Spleen (tissue), 11 donors: ENCODE measurements around the gene C9. TPM values are rescaled to one million over a fixed set of nuclear protein-coding genes. Genes with fewer than 3 reads are reported as not detected.

Experiments
- DNase-seq: peaks from one replicate; pipeline ENCODE4 v3.0.0-alpha.2; 2020
- H3K27ac ChIP-seq, 8 donors: fragments of 200-600 bp; sonication (generic) in 7 of 8; 1 replicate in 4 of 8; 2 replicates in 4 of 8; pipeline versions ENCODE4 v1.5.0 to v1.8.0; 2016 to 2021; ENCODE audit warnings: inconsistent platforms in 4 of 8, mild to moderate bottlenecking in 4 of 8, moderate library complexity in 1 of 8
- H3K27me3 ChIP-seq, 7 donors: fragments of 200-600 bp; sonication (generic) in 6 of 7; replicated peaks in 1 of 7; 1 replicate in 4 of 7; 2 replicates in 3 of 7; pipeline versions ENCODE4 v1.5.0 to v1.8.0; 2016 to 2021; ENCODE audit warnings: inconsistent platforms in 3 of 7, mild to moderate bottlenecking in 1 of 7
- H3K36me3 ChIP-seq, 6 donors: fragments of 200-600 bp; sonication (generic) in 5 of 6; 1 replicate in 4 of 6; 2 replicates in 2 of 6; pipeline versions ENCODE4 v1.5.0 to v1.8.0; 2016 to 2021; ENCODE audit warnings: inconsistent platforms in 2 of 6
- H3K4me1 ChIP-seq, 6 donors: fragments of 200-600 bp; sonication (generic) in 5 of 6; 1 replicate in 3 of 6; 2 replicates in 3 of 6; pipeline versions ENCODE4 v1.5.0 to v1.8.0; 2016 to 2021; ENCODE audit warnings: inconsistent platforms in 3 of 6
- H3K4me3 ChIP-seq, 8 donors: fragments of 200-600 bp; sonication (generic) in 7 of 8; 1 replicate in 4 of 8; 2 replicates in 4 of 8; pipeline versions ENCODE4 v1.5.0 to v1.8.0; 2016 to 2021; ENCODE audit warnings: inconsistent platforms in 4 of 8, mild to moderate bottlenecking in 4 of 8, moderate library complexity in 2 of 8
- H3K9me3 ChIP-seq, 8 donors: fragments of 200-600 bp; sonication (generic) in 7 of 8; 1 replicate in 4 of 8; 2 replicates in 4 of 8; pipeline versions ENCODE4 v1.5.0 to v1.8.0; 2016 to 2021; ENCODE audit warnings: inconsistent platforms in 4 of 8
- POLR2A ChIP-seq, 3 donors: fragments of 450-650 bp; IDR thresholded peaks; one replicate each; pipeline ENCODE4 v1.5.1; 2017; ENCODE audit warnings: antibody characterized with exemption in 3 of 3, mild to moderate bottlenecking in 1 of 3
- POLR2AphosphoS5 ChIP-seq, 3 donors: sonication (generic); formaldehyde crosslinking; IDR thresholded peaks; one replicate each; pipeline ENCODE4 v1.5.1; 2017; ENCODE audit warnings: antibody characterized with exemption in 3 of 3
- WGBS, 5 donors: extraction: QIAGEN DNeasy Blood & Tissue Kit in 3 of 5; methylation state at CpG; one replicate each; pipeline versions ENCODE4 v1.1.5 to v1.1.7; 2013 to 2018; 5-methylcytosine and 5-hydroxymethylcytosine counted together
- intact Hi-C: fragments of 100-400 bp; cut with DNase I; formaldehyde crosslinking; loops from one replicate; pipeline ENCODE4 v1.15.0; 2023; ENCODE audit warnings: low total_unique reads
- polyA plus RNA-seq, 3 donors: library from polyadenylated mRNA; stranded (reverse); fragments of 200-250 nt; gene quantifications; one replicate each; pipeline ENCODE4 v1.2.1, GENCODE V29; 2013
- total RNA-seq, 7 donors: library from RNA; depleted of rRNA in 3 of 7; stranded (reverse); fragments of >200 nt in 3 of 7; fragmentation: NEBNext Ultra II Directional in 4 of 7; extraction: Animal tissue kit (Norgen Biotek cat#: 25700) in 4 of 7; gene quantifications; one replicate each; pipeline versions ENCODE4 v1.1.0 to v1.2.1, GENCODE V29; 2016 to 2021
- TF ChIP-seq, protein P1 (sequence below), 11 experiments: fragments of 200-600 bp in 7 of 11; fragments of 450-650 bp in 4 of 11; sonication (generic) in 4 of 11; IDR thresholded peaks in 8 of 11; conservative IDR thresholded peaks in 3 of 11; 1 replicate in 7 of 11; 2 replicates in 4 of 11; pipeline versions ENCODE4 v1.4.0 to v1.8.0; 2016 to 2021; ENCODE audit warnings: antibody characterized with exemption in 11 of 11, inconsistent platforms in 4 of 11, mild to moderate bottlenecking in 1 of 11
- donor health status: healthy with polysubstance abuse.
- donor health status: DM: no; HTN: no; CAD: no; lungs with moderate emphysema.
- donor health status: DM: no; HTN: no; CAD: no.
- donor health status: Bipolar disorder and iron deficiency.
- donor health status: healthy.
- donor health status: DM: no; HTN: no; CAD: no.
- donor health status: DM: yes; HTN: yes; CAD: no.

The C9 gene
- total and polyA plus RNA-seq, 10 donors = 0.55 TPM; not detected in 9

GRCh38 chr5:39353717-39354399 is 10.4 kb downstream of the C9 start:
- peaks cover 0 to 32% (median 27%) of the 10 kb centered on the region in 8 donors for H3K9me3 ChIP-seq
- H3K4me1 ChIP-seq = no peaks in the 10 kb centered on the region
- no peak for DNase-seq
- no peaks in the 10 kb centered on the region for H3K36me3 ChIP-seq
- TF ChIP-seq POLR2AphosphoS5 (IDR thresholded peaks at IDR 0.05) (no peak), POLR2A (IDR thresholded peaks at IDR 0.05) (no peak)
- TF ChIP-seq, protein P1, sequence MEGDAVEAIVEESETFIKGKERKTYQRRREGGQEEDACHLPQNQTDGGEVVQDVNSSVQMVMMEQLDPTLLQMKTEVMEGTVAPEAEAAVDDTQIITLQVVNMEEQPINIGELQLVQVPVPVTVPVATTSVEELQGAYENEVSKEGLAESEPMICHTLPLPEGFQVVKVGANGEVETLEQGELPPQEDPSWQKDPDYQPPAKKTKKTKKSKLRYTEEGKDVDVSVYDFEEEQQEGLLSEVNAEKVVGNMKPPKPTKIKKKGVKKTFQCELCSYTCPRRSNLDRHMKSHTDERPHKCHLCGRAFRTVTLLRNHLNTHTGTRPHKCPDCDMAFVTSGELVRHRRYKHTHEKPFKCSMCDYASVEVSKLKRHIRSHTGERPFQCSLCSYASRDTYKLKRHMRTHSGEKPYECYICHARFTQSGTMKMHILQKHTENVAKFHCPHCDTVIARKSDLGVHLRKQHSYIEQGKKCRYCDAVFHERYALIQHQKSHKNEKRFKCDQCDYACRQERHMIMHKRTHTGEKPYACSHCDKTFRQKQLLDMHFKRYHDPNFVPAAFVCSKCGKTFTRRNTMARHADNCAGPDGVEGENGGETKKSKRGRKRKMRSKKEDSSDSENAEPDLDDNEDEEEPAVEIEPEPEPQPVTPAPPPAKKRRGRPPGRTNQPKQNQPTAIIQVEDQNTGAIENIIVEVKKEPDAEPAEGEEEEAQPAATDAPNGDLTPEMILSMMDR (IDR thresholded peaks at IDR 0.05 in 8 of 11, conservative IDR thresholded peaks at IDR 0.05 in 3 of 11) = no peak
- WGBS, 5 donors = 43 to 69% (median 52%) methylated on average over 1 of the region's 1 CpG
- intact Hi-C loops = no loop called here
- no peak overlapping the region for H3K27ac ChIP-seq
- no peak overlapping the region for H3K4me3 ChIP-seq
- H3K27me3 ChIP-seq = no peaks in the 10 kb centered on the region

DNA sequence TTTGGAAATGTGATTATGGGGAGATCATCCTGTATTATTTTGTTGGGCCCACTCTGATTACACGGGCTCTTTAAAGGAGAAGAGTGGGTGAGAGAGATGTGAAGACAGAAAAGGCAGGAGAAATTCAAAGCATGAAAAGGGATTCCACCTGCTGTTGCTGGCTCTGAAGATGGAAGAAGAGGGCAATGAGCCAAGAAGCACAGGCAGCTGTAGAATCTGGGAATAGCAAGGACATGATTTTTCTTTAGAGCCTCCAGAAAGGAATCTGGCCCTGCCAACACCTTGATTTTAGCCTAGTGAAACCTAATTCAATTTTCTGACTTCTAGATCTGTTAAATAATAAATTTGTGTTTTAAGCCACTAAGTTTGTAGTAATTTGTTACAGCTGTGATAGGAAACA is 11.3 kb downstream of the C9 start:
- Histone ChIP-seq H3K4me3 (no peak overlapping the region), H3K27me3 (no peaks in the 10 kb centered on the region), H3K36me3 (no peaks in the 10 kb centered on the region), H3K27ac (no peak overlapping the region), H3K9me3 (peaks cover 0 to 32% (median 27%) of the 10 kb centered on the region in 8 donors), H3K4me1 (no peaks in the 10 kb centered on the region)
- no peak for DNase-seq
- TF ChIP-seq POLR2A (IDR thresholded peaks at IDR 0.05) (no peak), POLR2AphosphoS5 (IDR thresholded peaks at IDR 0.05) (no peak)
- TF ChIP-seq, protein P1 (IDR thresholded peaks at IDR 0.05 in 8 of 11, conservative IDR thresholded peaks at IDR 0.05 in 3 of 11) = no peak
- intact Hi-C loops = no loop called here
- WGBS, 5 donors = 81 to 100% (median 94%) methylated on average over 1 of the region's 1 CpG

DNA sequence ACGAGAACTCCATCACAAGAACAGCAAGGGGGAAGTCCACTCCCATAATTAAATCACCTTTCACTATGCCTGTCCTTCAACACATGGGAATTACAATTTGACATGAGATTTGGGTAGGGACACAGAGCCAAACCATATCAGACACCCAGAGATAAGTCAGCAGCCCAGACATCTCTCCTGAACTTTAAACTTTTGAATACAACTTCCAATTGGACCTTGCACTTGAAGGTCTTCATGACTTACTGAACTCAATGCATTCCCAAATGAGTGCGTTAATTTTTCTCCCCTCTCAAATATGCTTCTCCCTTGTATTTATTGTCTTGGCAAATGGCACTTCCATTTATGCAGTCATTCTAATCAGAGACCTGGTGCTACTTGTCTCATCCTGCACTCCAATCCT is 12.1 kb downstream of the C9 start:
- 71 to 89% (median 85%) methylated on average over 2 of the region's 2 CpGs for WGBS, 5 donors
- Histone ChIP-seq H3K27ac (no peak overlapping the region), H3K4me3 (no peak overlapping the region), H3K36me3 (no peaks in the 10 kb centered on the region), H3K9me3 (peaks cover 0 to 32% (median 27%) of the 10 kb centered on the region in 8 donors), H3K27me3 (no peaks in the 10 kb centered on the region), H3K4me1 (no peaks in the 10 kb centered on the region)
- no peak for DNase-seq
- intact Hi-C loops = no loop called here
- TF ChIP-seq POLR2A (IDR thresholded peaks at IDR 0.05) (no peak), POLR2AphosphoS5 (IDR thresholded peaks at IDR 0.05) (no peak)
- TF ChIP-seq, protein P1 (IDR thresholded peaks at IDR 0.05 in 8 of 11, conservative IDR thresholded peaks at IDR 0.05 in 3 of 11) = no peak

- Histone ChIP-seq H3K27ac (no peak overlapping the region), H3K36me3 (no peaks in the 10 kb centered on the region), H3K4me1 (no peaks in the 10 kb centered on the region), H3K27me3 (no peaks in the 10 kb centered on the region), H3K4me3 (no peak overlapping the region), H3K9me3 (peaks cover 0 to 32% (median 27%) of the 10 kb centered on the region in 8 donors)
- intact Hi-C loops = no loop called here
- WGBS, 5 donors = 85 to 95% (median 90%) methylated on average over 4 of the region's 4 CpGs
- DNase-seq = no peak
- no peak for TF ChIP-seq POLR2A (IDR thresholded peaks at IDR 0.05)
- TF ChIP-seq, protein P1 (IDR thresholded peaks at IDR 0.05 in 8 of 11, conservative IDR thresholded peaks at IDR 0.05 in 3 of 11) = no peak
- no peak for TF ChIP-seq POLR2AphosphoS5 (IDR thresholded peaks at IDR 0.05)
These were observed 14.8 kb downstream of the C9 start for GRCh38 chr5:39349484-39349883.
